SJCRH30 (cell line): ENCODE measurements around the gene PRSS53. TPM values are rescaled to one million over a fixed set of nuclear protein-coding genes. Genes with fewer than 3 reads are reported as not detected.

Source experiments
- DNase-seq, 2 experiments: peaks; one replicate each; pipeline ENCODE4 v3.0.0-alpha.2; 2015 to 2020
- H3K27ac ChIP-seq: fragments of 250-450 bp; sonication (Bioruptor Pico); 2 replicates; pipeline ENCODE4 v1.5.1; 2020; ENCODE audit warnings: mild to moderate bottlenecking, moderate library complexity
- H3K27me3 ChIP-seq: fragments of 250-450 bp; sonication (Bioruptor Pico); 2 replicates; pipeline ENCODE4 v1.5.1; 2020; ENCODE audit warnings: mild to moderate bottlenecking, moderate library complexity
- H3K36me3 ChIP-seq: fragments of 250-450 bp; sonication (Bioruptor Pico); 2 replicates; pipeline ENCODE4 v1.5.1; 2020; ENCODE audit warnings: mild to moderate bottlenecking, moderate library complexity
- H3K4me1 ChIP-seq: fragments of 250-450 bp; sonication (Bioruptor Pico); 2 replicates; pipeline ENCODE4 v1.5.1; 2020; ENCODE audit warnings: mild to moderate bottlenecking, moderate library complexity
- H3K4me3 ChIP-seq: fragments of 250-450 bp; sonication (Bioruptor Pico); 2 replicates; pipeline ENCODE4 v1.5.1; 2020; ENCODE audit warnings: mild to moderate bottlenecking, moderate library complexity
- H3K9me3 ChIP-seq: fragments of 250-450 bp; sonication (Bioruptor Pico); replicated peaks from 2 replicates; pipeline ENCODE4 v1.5.1; 2020; ENCODE audit warnings: mild to moderate bottlenecking, moderate library complexity
- total RNA-seq: library from RNA; depleted of rRNA; stranded (reverse); fragments of >200 nt; shearing (Covaris generic); gene quantifications from 2 replicates; pipeline ENCODE4 v1.2.3, GENCODE V29; 2014

Gene PRSS53
- total RNA-seq, 1 experiment from 2014 or later: 4.3 TPM

- H3K36me3 ChIP-seq: peaks cover 49% of the 10 kb centered on the region
- no peak for DNase-seq
Measured at GRCh38 chr16:31080035-31080629, 8.6 kb downstream of the PRSS53 start.

GRCh38 chr16:31079342-31079944 is 9.3 kb downstream of the PRSS53 start:
- peaks cover 49% of the 10 kb centered on the region for H3K36me3 ChIP-seq
- no peaks in the 10 kb centered on the region for H3K27me3 ChIP-seq
- peaks cover 7% of the 10 kb centered on the region for H3K4me1 ChIP-seq
- no peaks in the 10 kb centered on the region for H3K9me3 ChIP-seq
- DNase-seq: no peak
- H3K4me3 ChIP-seq: no peak overlapping the region
- H3K27ac ChIP-seq: no peak overlapping the region

More at GRCh38 chr16:31080035-31080629, 8.6 kb downstream of the PRSS53 start:
- H3K27ac ChIP-seq: no peak overlapping the region
- H3K27me3 ChIP-seq: no peaks in the 10 kb centered on the region
- H3K4me3 ChIP-seq: no peak overlapping the region
- no peaks in the 10 kb centered on the region for H3K9me3 ChIP-seq
- H3K4me1 ChIP-seq: peaks cover 14% of the 10 kb centered on the region

- Histone ChIP-seq H3K4me1 (no peaks in the 10 kb centered on the region; the same call in none of the 2 replicates), H3K36me3 (peaks cover 46% of the 10 kb centered on the region), H3K27me3 (no peaks in the 10 kb centered on the region), H3K27ac (no peak overlapping the region), H3K9me3 (no peaks in the 10 kb centered on the region), H3K4me3 (no peak overlapping the region)
- DNase-seq: no peak
Measured at GRCh38 chr16:31078597-31079341, 10.0 kb downstream of the PRSS53 start.

GRCh38 chr16:31077592-31078396 is 10.9 kb downstream of the PRSS53 start:
- DNase-seq: no peak
- H3K4me1 ChIP-seq: no peaks in the 10 kb centered on the region
- H3K27me3 ChIP-seq: no peaks in the 10 kb centered on the region
- H3K27ac ChIP-seq: no peak overlapping the region
- H3K4me3 ChIP-seq: no peak overlapping the region
- peaks cover 45% of the 10 kb centered on the region for H3K36me3 ChIP-seq
- no peaks in the 10 kb centered on the region for H3K9me3 ChIP-seq

- H3K27ac ChIP-seq: no peak overlapping the region
- H3K4me3 ChIP-seq: no peak overlapping the region
- DNase-seq: no peak
- no peaks in the 10 kb centered on the region for H3K27me3 ChIP-seq
- H3K36me3 ChIP-seq: peaks cover 45% of the 10 kb centered on the region
- H3K9me3 ChIP-seq: no peaks in the 10 kb centered on the region
- H3K4me1 ChIP-seq: no peaks in the 10 kb centered on the region
Measured at GRCh38 chr16:31077024-31077423, 11.7 kb downstream of the PRSS53 start.

GRCh38 chr16:31076319-31076718 is 12.4 kb downstream of the PRSS53 start:
- H3K36me3 ChIP-seq: peaks cover 45% of the 10 kb centered on the region
- no peak for DNase-seq
- no peak overlapping the region for H3K27ac ChIP-seq
- no peaks in the 10 kb centered on the region for H3K9me3 ChIP-seq
- peaks cover 1% of the 10 kb centered on the region for H3K4me1 ChIP-seq
- H3K4me3 ChIP-seq: no peak overlapping the region
- H3K27me3 ChIP-seq: no peaks in the 10 kb centered on the region

GRCh38 chr16:31074814-31075183 is 13.9 kb downstream of the PRSS53 start:
- peak overlapping the region; percentile 94 for H3K4me3 ChIP-seq

GRCh38 chr16:31073970-31074813 is 14.6 kb downstream of the PRSS53 start, which contains the start of the genes ZNF646 and ZNF668:
ZNF646 (plus strand) TSS chr16:31074422; CDS start chr16:31076325, 1,903 bp downstream.
ZNF668 (minus strand) TSS chr16:31074240; CDS start chr16:31064459, 9,781 bp downstream.
- Histone ChIP-seq H3K36me3 (peaks cover 26% of the 10 kb centered on the region), H3K4me1 (peaks cover 7% of the 10 kb centered on the region), H3K9me3 (no peaks in the 10 kb centered on the region), H3K4me3 (peak within 1 kb of the TSS; percentile 94), H3K27me3 (no peaks in the 10 kb centered on the region), H3K27ac (peak within 1 kb of the TSS; percentile 98)
- DNase-seq: peak; percentile 98 to 99

More at GRCh38 chr16:31074814-31075183, 13.9 kb downstream of the PRSS53 start:
- Histone ChIP-seq H3K36me3 (peaks cover 32% of the 10 kb centered on the region), H3K4me1 (peaks cover 7% of the 10 kb centered on the region), H3K27ac (peak overlapping the region; percentile 98), H3K27me3 (no peaks in the 10 kb centered on the region), H3K9me3 (no peaks in the 10 kb centered on the region)
- DNase-seq: no peak

- no peaks in the 10 kb centered on the region for H3K27me3 ChIP-seq
- peak; percentile 92 to 93 for DNase-seq
- H3K36me3 ChIP-seq: peaks cover 17% of the 10 kb centered on the region
- H3K27ac ChIP-seq: peak overlapping the region; percentile 98
- H3K4me1 ChIP-seq: peaks cover 7% of the 10 kb centered on the region
- H3K4me3 ChIP-seq: peak overlapping the region; percentile 94
- no peaks in the 10 kb centered on the region for H3K9me3 ChIP-seq
Measured at GRCh38 chr16:31073142-31073969, 15.4 kb downstream of the PRSS53 start.

GRCh38 chr16:31072540-31073141 is 16.1 kb downstream of the PRSS53 start:
- DNase-seq: peak; percentile 40 to 70
- no peaks in the 10 kb centered on the region for H3K27me3 ChIP-seq
- H3K27ac ChIP-seq: peak overlapping the region; percentile 98
- peaks cover 7% of the 10 kb centered on the region for H3K4me1 ChIP-seq
- peaks cover 12% of the 10 kb centered on the region for H3K36me3 ChIP-seq
- no peaks in the 10 kb centered on the region for H3K9me3 ChIP-seq
- H3K4me3 ChIP-seq: peak overlapping the region; percentile 94

- H3K27me3 ChIP-seq: no peaks in the 10 kb centered on the region
- peaks cover 9% of the 10 kb centered on the region for H3K36me3 ChIP-seq
- DNase-seq: peak; percentile 93 to 99
- H3K4me1 ChIP-seq: peaks cover 7% of the 10 kb centered on the region
- no peaks in the 10 kb centered on the region for H3K9me3 ChIP-seq
- H3K27ac ChIP-seq: peak overlapping the region; percentile 98
- H3K4me3 ChIP-seq: peak overlapping the region; percentile 94
Measured at GRCh38 chr16:31071861-31072260, 16.9 kb downstream of the PRSS53 start.

GRCh38 chr16:31067342-31067741 is 21.4 kb downstream of the PRSS53 start:
- Histone ChIP-seq H3K4me1 (peaks cover 31% of the 10 kb centered on the region), H3K27ac (no peak overlapping the region), H3K9me3 (no peaks in the 10 kb centered on the region), H3K4me3 (no peak overlapping the region), H3K27me3 (no peaks in the 10 kb centered on the region), H3K36me3 (peaks cover 20% of the 10 kb centered on the region)
- DNase-seq: no peak
